Endothelial cell of umbilical vein (primary cell): ENCODE results near the gene OSBPL1A. TPM values are rescaled to one million over a fixed set of nuclear protein-coding genes. Genes with fewer than 3 reads are reported as not detected.

Experiments used
- BruUV-seq: library from RNA; stranded (reverse); fragments of 400-500 nt; replicated peaks from 2 replicates; lab custom pipeline; 2021; lab: Mats Ljungman, UMichigan
- CTCF ChIA-PET: fragments of 300-600, 350-600 bp; sonication (Branson Sonifier 250); formaldehyde crosslinking; loops from one replicate; lab custom pipeline; 2021; ENCODE audit warnings: antibody characterized with exemption, inconsistent platforms; lab: Charles Lee
- POLR2A ChIA-PET: fragments of 300-600, 350-600 bp; sonication (Branson Sonifier 250); formaldehyde crosslinking; loops from one replicate; lab custom pipeline; 2021; ENCODE audit warnings: antibody characterized with exemption, inconsistent platforms; lab: Charles Lee
- DNase-seq: peaks from one replicate; pipeline ENCODE4 v3.0.0-alpha.2; 2011; ENCODE audit warnings: low read depth, low spot score
- FAIRE-seq: peaks from 2 replicates; lab custom pipeline; 2011; peaks lifted over from hg19 to GRCh38; lab: Jason Lieb, UNC
- H2AFZ ChIP-seq: 2 replicates; pipeline ENCODE4 v1.6.0; 2012; ENCODE audit warnings: low read depth, low read length, control low read depth, inconsistent platforms
- H3K27ac ChIP-seq: 2 replicates; pipeline ENCODE4 v1.5.1; 2011; ENCODE audit warnings: low read depth, mild to moderate bottlenecking, control low read depth, low read length, moderate library complexity; ENCODE audit not compliant: insufficient read depth
- H3K27me3 ChIP-seq, 2 experiments: 2 replicates each; pipeline versions ENCODE4 v1.6.0 to v1.6.1; 2011; ENCODE audit warnings: low read length in 2 of 2, mixed read lengths in 1 of 2; ENCODE audit not compliant: control insufficient read depth in 2 of 2, insufficient read depth in 2 of 2
- H3K36me3 ChIP-seq, 2 experiments: 2 replicates in 1 of 2; 3 replicates in 1 of 2; pipeline ENCODE4 v1.5.1; 2011; ENCODE audit warnings: low read length in 2 of 2, mild to moderate bottlenecking in 1 of 2, moderate library complexity in 1 of 2; ENCODE audit not compliant: control insufficient read depth in 2 of 2, insufficient read depth in 2 of 2; ENCODE audit errors: extremely low read depth in 1 of 2
- H3K4me1 ChIP-seq: 3 replicates; pipeline ENCODE4 v1.5.1; 2011; ENCODE audit warnings: mild to moderate bottlenecking, low read length; ENCODE audit not compliant: control insufficient read depth, insufficient read depth; ENCODE audit errors: extremely low read depth
- H3K4me2 ChIP-seq: 2 replicates; pipeline ENCODE4 v1.6.1; 2011; ENCODE audit warnings: low read length, control low read depth, mixed read lengths; ENCODE audit not compliant: insufficient read depth
- H3K4me3 ChIP-seq, 3 experiments: fragments of 200-600 bp in 1 of 3; sonication (generic), shearing (Covaris generic) in 1 of 3; replicated peaks in 1 of 3; 2 replicates each; pipeline ENCODE4 v1.5.1; 2011 to 2016; ENCODE audit warnings: control low read depth in 3 of 3, low read length in 3 of 3, mild to moderate bottlenecking in 2 of 3, inconsistent platforms in 1 of 3, low read depth in 1 of 3, moderate library complexity in 1 of 3; ENCODE audit not compliant: insufficient read depth in 1 of 3
- H3K79me2 ChIP-seq: 2 replicates; pipeline ENCODE4 v1.6.0; 2012; ENCODE audit warnings: low read length, inconsistent platforms; ENCODE audit not compliant: control insufficient read depth, insufficient read depth
- H3K9ac ChIP-seq: replicated peaks from 2 replicates; pipeline ENCODE3; 2011; ENCODE audit warnings: low read length, control low read depth; ENCODE audit not compliant: insufficient read depth; ENCODE audit errors: extremely low read depth
- H3K9me1 ChIP-seq: replicated peaks from 3 replicates; pipeline ENCODE4 v1.6.0; 2011; ENCODE audit warnings: mild to moderate bottlenecking, low read length; ENCODE audit not compliant: control insufficient read depth, insufficient read depth; ENCODE audit errors: extremely low read depth
- H3K9me3 ChIP-seq: replicated peaks from 2 replicates; pipeline ENCODE4 v1.5.1; 2012; ENCODE audit warnings: low read length, inconsistent platforms; ENCODE audit not compliant: control insufficient read depth, insufficient read depth
- H4K20me1 ChIP-seq: replicated peaks from 2 replicates; pipeline ENCODE3; 2011; ENCODE audit warnings: mild to moderate bottlenecking, low read length; ENCODE audit not compliant: control insufficient read depth, insufficient read depth; ENCODE audit errors: extremely low read depth
- CTCF ChIP-seq, 2 donors: IDR thresholded peaks; 1 replicate in 1 of 2; 2 replicates in 1 of 2; pipeline ENCODE4 v1.5.1; 2011; ENCODE audit warnings: low read length in 2 of 2, mild to moderate bottlenecking in 2 of 2, moderate library complexity in 2 of 2, control low read depth in 1 of 2, inconsistent platforms in 1 of 2, low read depth in 1 of 2; ENCODE audit not compliant: insufficient read depth in 1 of 2; ENCODE audit errors: extremely low read depth in 1 of 2
- EZH2 ChIP-seq: IDR thresholded peaks from 2 replicates; pipeline ENCODE4 v1.6.1; 2012; ENCODE audit warnings: borderline replicate concordance, low read depth, mild to moderate bottlenecking, moderate library complexity, low read length, inconsistent platforms; ENCODE audit not compliant: severe bottlenecking
- FOS ChIP-seq: IDR thresholded peaks from 2 replicates; pipeline ENCODE4 v1.6.1; 2011; ENCODE audit warnings: mild to moderate bottlenecking, low read length, moderate library complexity, borderline replicate concordance; ENCODE audit not compliant: insufficient read depth
- GATA2 ChIP-seq: IDR thresholded peaks from 2 replicates; pipeline ENCODE4 v1.7.0; 2011; ENCODE audit warnings: low read depth, mild to moderate bottlenecking, moderate library complexity, mixed read lengths, low read length; ENCODE audit not compliant: insufficient read length, insufficient read depth
- JUN ChIP-seq: IDR thresholded peaks from 2 replicates; pipeline ENCODE4 v1.6.1; 2011; ENCODE audit warnings: borderline replicate concordance, low read depth; ENCODE audit not compliant: insufficient read length, insufficient read depth
- MAX ChIP-seq: IDR thresholded peaks from 2 replicates; pipeline ENCODE4 v1.6.1; 2011; ENCODE audit not compliant: insufficient read depth, insufficient read length
- MYC ChIP-seq: IDR thresholded peaks from one replicate; pipeline ENCODE4 v1.6.1; 2011; ENCODE audit warnings: mild to moderate bottlenecking, low read depth, low read length
- POLR2A ChIP-seq: IDR thresholded peaks from 2 replicates; pipeline ENCODE4 v1.6.1; 2012; ENCODE audit warnings: low read depth, mild to moderate bottlenecking, control low read depth, low read length
- POLR2AphosphoS5 ChIP-seq: IDR thresholded peaks from 2 replicates; pipeline ENCODE4 v1.6.1; 2012; ENCODE audit warnings: low read depth, mild to moderate bottlenecking, control low read depth, low read length, moderate library complexity; ENCODE audit not compliant: insufficient read depth
- dilution Hi-C: fragments of 300-500 bp; cut with MboI; formaldehyde crosslinking; loops from one replicate; pipeline ENCODE4 v1.15.0; 2019; ENCODE audit warnings: low sequenced_read_pairs; ENCODE audit not compliant: extremely low pct_ligation_motif_present
- intact Hi-C: fragments of 100-400 bp; cut with micrococcal nuclease; formaldehyde crosslinking; loops from one replicate; pipeline ENCODE4 v1.10.0; 2022
- polyA plus RNA-seq, 4 experiments: library from polyadenylated mRNA; depleted of rRNA in 3 of 4; stranded (reverse) in 3 of 4; unstranded in 1 of 4; fragments of >200 nt; gene quantifications; 2 replicates each; pipeline versions ENCODE4 v1.2.1 to v1.2.3, GENCODE V29; 2011 to 2012; ENCODE audit warnings: missing spikeins in 1 of 4
- total RNA-seq: library from RNA; stranded (reverse); gene quantifications from 2 replicates; pipeline ENCODE4 v1.2.3, GENCODE V29; 2021

OSBPL1A gene
- total and polyA plus RNA-seq, 2 donors (not counting 3 experiments of a cell fraction or from before 2014, with no cell fraction given) = 6.4 to 16.5 TPM

GRCh38 chr18:24381126-24381525 is 16.5 kb downstream of the OSBPL1A start:
- no peak overlapping the region for H3K4me3 ChIP-seq
- H3K9ac ChIP-seq = no peak overlapping the region
- BruUV-seq = no TSS peak
- H3K27me3 ChIP-seq = no peaks in the 10 kb centered on the region
- H3K4me1 ChIP-seq = peaks cover 2% of the 10 kb centered on the region
- TF ChIP-seq POLR2A (no peak), MYC (no peak), POLR2AphosphoS5 (no peak), EZH2 (no peak), FOS (no peak), MAX (no peak), JUN (no peak), CTCF (IDR thresholded peaks at IDR 0.05; ENCODE audit: extremely low read depth in 1 of 2, insufficient read depth in 1 of 2, low read depth in 1 of 2, low read length in 2 of 2) (no peak), GATA2 (no peak)
- FAIRE-seq = no peak
- no peak overlapping the region for H3K4me2 ChIP-seq
- H3K36me3 ChIP-seq = no peaks in the 10 kb centered on the region
- H3K9me3 ChIP-seq = no peaks in the 10 kb centered on the region
- no peaks in the 10 kb centered on the region for H4K20me1 ChIP-seq
- ChIA-PET POLR2A (no interaction called here), CTCF (interaction anchor here (1.2 to 2.0 kb wide), 3 partner anchors 16 to 22 kb away, joined by 4 to 9 read pairs (median 4); no protein-coding TSS in a partner anchor)
- no peak overlapping the region for H2AFZ ChIP-seq
- H3K9me1 ChIP-seq = no peaks in the 10 kb centered on the region
- dilution Hi-C loops (no loop called here), intact Hi-C loops (no loop called here)
- no peak overlapping the region for H3K27ac ChIP-seq
- peak; percentile 46 for DNase-seq
- no peaks in the 10 kb centered on the region for H3K79me2 ChIP-seq
